H1 (cell line): ENCODE results near the gene TBRG4. TPM values are rescaled to one million over a fixed set of nuclear protein-coding genes. Genes with fewer than 3 reads are reported as not detected.
A peak's percentile ranks its signal among the peaks of the same experiment; 100 is the strongest.

Experiments used
- CTCF ChIA-PET: fragments of 300-600 bp; sonication (Branson Sonifier 250); formaldehyde crosslinking; loops from one replicate; lab custom pipeline; 2021; ENCODE audit not compliant: partially characterized antibody; lab: Charles Lee
- POLR2A ChIA-PET: fragments of 300-600 bp; sonication (Branson Sonifier 250); formaldehyde crosslinking; loops from one replicate; lab custom pipeline; 2021; ENCODE audit warnings: inconsistent platforms; ENCODE audit not compliant: partially characterized antibody; lab: Charles Lee
- DNase-seq, 2 experiments: peaks; one replicate each; pipeline versions ENCODE4 v3.0.0 to v3.0.0-alpha.2; 2010 to 2022; ENCODE audit warnings: low spot score in 2 of 2, low read depth in 1 of 2, mixed read lengths in 1 of 2
- FAIRE-seq: peaks from 2 replicates; lab custom pipeline; 2011; peaks lifted over from hg19 to GRCh38; lab: Jason Lieb, UNC
- H2AFZ ChIP-seq: 2 replicates; pipeline ENCODE4 v1.8.1; 2012; ENCODE audit warnings: low read length, inconsistent platforms
- H2AK5ac ChIP-seq: 2 replicates; pipeline ENCODE4 v1.6.1; 2013; ENCODE audit warnings: low read depth, low read length
- H2BK120ac ChIP-seq: replicated peaks from 2 replicates; pipeline ENCODE3; 2013; ENCODE audit warnings: low read depth, low read length, inconsistent platforms
- H2BK12ac ChIP-seq: 2 replicates; pipeline ENCODE4 v1.6.1; 2013; ENCODE audit warnings: low read depth, low read length
- H2BK15ac ChIP-seq: 2 replicates; pipeline ENCODE4 v1.6.1; 2013; ENCODE audit warnings: low read length
- H2BK20ac ChIP-seq: 2 replicates; pipeline ENCODE4 v1.6.1; 2013; ENCODE audit warnings: low read length
- H2BK5ac ChIP-seq: 2 replicates; pipeline ENCODE4 v1.6.1; 2013; ENCODE audit warnings: low read depth, low read length
- H3K14ac ChIP-seq: 2 replicates; pipeline ENCODE4 v1.6.1; 2013; ENCODE audit warnings: inconsistent platforms; ENCODE audit not compliant: insufficient read length
- H3K18ac ChIP-seq: 2 replicates; pipeline ENCODE4 v1.6.1; 2013; ENCODE audit warnings: low read length; ENCODE audit errors: extremely low read depth
- H3K23ac ChIP-seq: 2 replicates; pipeline ENCODE4 v1.6.1; 2013; ENCODE audit warnings: inconsistent platforms; ENCODE audit not compliant: insufficient read length
- H3K23me2 ChIP-seq: 2 replicates; pipeline ENCODE4 v1.6.1; 2013; ENCODE audit warnings: low read depth, low read length
- H3K27ac ChIP-seq: 2 replicates; pipeline ENCODE4 v1.6.1; 2011; ENCODE audit warnings: low read depth, low read length, inconsistent platforms
- H3K27me3 ChIP-seq, 4 experiments: replicated peaks in 1 of 4; 1 replicate in 1 of 4; 2 replicates in 3 of 4; pipeline versions ENCODE4 v1.6.1 to v1.8.1; 2011 to 2013; ENCODE audit warnings: low read length in 3 of 4, mild to moderate bottlenecking in 3 of 4, inconsistent platforms in 2 of 4, mixed read lengths in 2 of 4, moderate library complexity in 1 of 4; ENCODE audit not compliant: control insufficient read depth in 3 of 4, insufficient read depth in 3 of 4; ENCODE audit errors: extremely low read depth in 1 of 4
- H3K36me3 ChIP-seq, 4 experiments: 2 replicates each; pipeline versions ENCODE4 v1.6.1 to v1.8.1; 2011 to 2013; ENCODE audit warnings: mild to moderate bottlenecking in 4 of 4, low read length in 3 of 4, moderate library complexity in 2 of 4, control low read depth in 1 of 4, inconsistent platforms in 1 of 4; ENCODE audit not compliant: insufficient read depth in 4 of 4, control insufficient read depth in 2 of 4
- H3K4ac ChIP-seq: replicated peaks from 2 replicates; pipeline ENCODE3; 2013; ENCODE audit warnings: low read length, low read depth, mixed read lengths, inconsistent platforms; ENCODE audit not compliant: insufficient read length
- H3K4me1 ChIP-seq, 4 experiments: replicated peaks in 1 of 4; 1 replicate in 1 of 4; 2 replicates in 3 of 4; pipeline versions ENCODE4 v1.6.1 to v1.8.1; 2011 to 2013; ENCODE audit warnings: low read length in 3 of 4, inconsistent platforms in 2 of 4, mixed read lengths in 1 of 4; ENCODE audit not compliant: insufficient read depth in 4 of 4, control insufficient read depth in 3 of 4
- H3K4me2 ChIP-seq, 2 experiments: 2 replicates each; pipeline versions ENCODE4 v1.6.1 to v1.8.1; 2011 to 2013; ENCODE audit warnings: low read depth in 2 of 2, low read length in 2 of 2, control low read depth in 1 of 2, inconsistent platforms in 1 of 2, mild to moderate bottlenecking in 1 of 2; ENCODE audit not compliant: insufficient read depth in 1 of 2
- H3K4me3 ChIP-seq, 4 experiments: fragments of 200-600, 300-600 bp in 1 of 4; sonication (generic), shearing (Covaris generic), sonication (Bioruptor Twin) in 1 of 4; 2 replicates each; pipeline versions ENCODE4 v1.5.1 to v1.8.1; 2011 to 2016; ENCODE audit warnings: low read length in 4 of 4, low read depth in 3 of 4, control low read depth in 2 of 4, inconsistent platforms in 2 of 4, mild to moderate bottlenecking in 2 of 4, mixed read lengths in 1 of 4, moderate library complexity in 1 of 4; ENCODE audit not compliant: insufficient read depth in 2 of 4; ENCODE audit errors: extremely low read depth in 1 of 4
- H3K56ac ChIP-seq: replicated peaks from 2 replicates; pipeline ENCODE3; 2013; ENCODE audit warnings: low read depth, mild to moderate bottlenecking, mixed read lengths, low read length, inconsistent platforms; ENCODE audit not compliant: insufficient read length
- H3K79me1 ChIP-seq: 2 replicates; pipeline ENCODE4 v1.6.1; 2013; ENCODE audit warnings: low read depth, low read length, control low read depth
- H3K79me2 ChIP-seq, 2 experiments: 2 replicates each; pipeline versions ENCODE4 v1.6.1 to v1.8.1; 2012 to 2013; ENCODE audit warnings: low read length in 2 of 2, mild to moderate bottlenecking in 2 of 2, inconsistent platforms in 1 of 2; ENCODE audit not compliant: insufficient read depth in 2 of 2, control insufficient read depth in 1 of 2
- H3K9ac ChIP-seq, 4 experiments: replicated peaks in 1 of 4; 1 replicate in 1 of 4; 2 replicates in 3 of 4; pipeline versions ENCODE4 v1.6.1 to v1.8.1; 2011 to 2013; ENCODE audit warnings: low read depth in 3 of 4, low read length in 3 of 4, control low read depth in 2 of 4, mild to moderate bottlenecking in 2 of 4, moderate library complexity in 2 of 4, inconsistent platforms in 1 of 4; ENCODE audit errors: extremely low read depth in 1 of 4
- H3K9me3 ChIP-seq, 2 experiments: 2 replicates each; pipeline versions ENCODE4 v1.6.1 to v1.8.1; 2012 to 2013; ENCODE audit warnings: mild to moderate bottlenecking in 2 of 2, moderate library complexity in 2 of 2, control low read depth in 1 of 2, inconsistent platforms in 1 of 2, low read depth in 1 of 2, low read length in 1 of 2, mixed read lengths in 1 of 2; ENCODE audit not compliant: insufficient read depth in 2 of 2
- H4K20me1 ChIP-seq, 2 experiments: replicated peaks in 1 of 2; 2 replicates each; pipeline versions ENCODE3 to v1.8.1; 2011 to 2013; ENCODE audit warnings: inconsistent platforms in 2 of 2, low read length in 2 of 2, mild to moderate bottlenecking in 1 of 2; ENCODE audit not compliant: insufficient read depth in 2 of 2, control insufficient read depth in 1 of 2
- H4K5ac ChIP-seq: 2 replicates; pipeline ENCODE4 v1.6.1; 2013; ENCODE audit warnings: low read length, low read depth, mixed read lengths, inconsistent platforms; ENCODE audit not compliant: insufficient read length
- H4K8ac ChIP-seq: 2 replicates; pipeline ENCODE4 v1.8.0; 2013; ENCODE audit warnings: mild to moderate bottlenecking, moderate library complexity, low read length, inconsistent platforms; ENCODE audit not compliant: insufficient read depth; ENCODE audit errors: extremely low read depth
- H4K91ac ChIP-seq: replicated peaks from 2 replicates; pipeline ENCODE3; 2013; ENCODE audit warnings: low read length, mixed read lengths, inconsistent platforms; ENCODE audit not compliant: insufficient read length
- WGBS, 2 experiments: shearing (Covaris generic) in 1 of 2; methylation state at CpG; one replicate each; pipeline versions ENCODE4 v1.1.6 to v1.1.7; 2013 to 2015; ENCODE audit warnings: low lambda C conversion rate in 2 of 2, mixed read lengths in 2 of 2, inconsistent platforms in 1 of 2, low coverage in 1 of 2, missing lambda C conversion rate in 1 of 2; ENCODE audit not compliant: insufficient replicate concordance in 2 of 2, insufficient coverage in 1 of 2, insufficient read length in 1 of 2; ENCODE audit errors: extremely low coverage in 1 of 2, missing lambda C conversion rate in 1 of 2; 5-methylcytosine and 5-hydroxymethylcytosine counted together
- polyA plus RNA-seq, 7 experiments: library from polyadenylated mRNA; depleted of rRNA in 3 of 7; stranded (reverse) in 5 of 7; unstranded in 2 of 7; fragments of >200 nt in 5 of 7; fragments of 200-250 nt in 2 of 7; gene quantifications; 1 replicate in 5 of 7; 2 replicates in 1 of 7; 4 replicates in 1 of 7; pipeline versions ENCODE4 v1.2.1 to v1.2.3, GENCODE V29; 2011 to 2013; ENCODE audit warnings: missing spikeins in 2 of 7, mixed read lengths in 2 of 7
- total RNA-seq: library from RNA; stranded (reverse); fragmentation: NEBNext Ultra II Directional; extraction: Animal tissue kit (Norgen Biotek cat#: 25700); gene quantifications from 2 replicates; pipeline ENCODE4 v1.2.1, GENCODE V29; 2021

TBRG4 gene
- total and polyA plus RNA-seq, 2 of the 8 experiments (the other 6 are each of a cell fraction or from before 2014, with no cell fraction given) = 110 to 137 TPM

DNA sequence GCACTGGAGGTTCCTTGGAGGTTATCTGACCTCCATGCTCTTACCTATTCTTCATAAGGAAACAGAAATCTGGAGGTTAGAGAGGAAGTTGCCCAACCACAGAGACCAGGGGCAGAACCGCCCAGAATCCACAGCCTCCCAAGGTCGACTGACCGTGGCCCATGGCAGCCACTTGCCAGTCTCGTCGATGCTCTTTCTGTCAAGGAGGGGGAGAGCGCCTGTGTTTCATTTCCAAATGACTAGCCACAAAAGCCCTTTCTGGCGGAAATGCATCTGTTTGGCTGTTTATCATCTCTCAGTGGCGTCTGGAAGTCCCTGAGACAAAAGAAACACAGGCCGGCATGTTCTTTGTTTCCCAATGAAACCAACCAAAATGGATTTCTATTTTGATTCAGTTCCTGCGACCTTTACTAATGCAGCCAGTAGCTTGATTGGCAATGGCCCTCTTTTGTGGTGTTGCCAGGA is 49.0 kb upstream of the TBRG4 start:
- no peak for DNase-seq
- H3K23ac ChIP-seq = no peak overlapping the region
- no peak overlapping the region for H3K9ac ChIP-seq
- H3K79me2 ChIP-seq = no peaks in the 10 kb centered on the region
- H3K14ac ChIP-seq = no peak overlapping the region
- no peak overlapping the region for H2BK15ac ChIP-seq
- H3K18ac ChIP-seq = no peak overlapping the region
- no peak overlapping the region for H4K5ac ChIP-seq
- H3K23me2 ChIP-seq = peaks cover 6% of the 10 kb centered on the region
- H3K9me3 ChIP-seq = no peaks in the 10 kb centered on the region; a peak in 1 of 4 replicates
- no peak overlapping the region for H2BK20ac ChIP-seq
- no peak overlapping the region for H3K4ac ChIP-seq
- no peak overlapping the region for H2BK120ac ChIP-seq
- 0 out of 2 replicates have a peak overlapping the region, but pooled peaks have one; percentile 76 for H2AFZ ChIP-seq
- H4K91ac ChIP-seq = no peak overlapping the region
- H3K79me1 ChIP-seq = no peaks in the 10 kb centered on the region
- H3K4me3 ChIP-seq = no peak overlapping the region
- WGBS, 2 experiments = 77% methylated on average over 10 of the region's 10 CpGs; no CpG with 5 or more reads in 1 of the 2 experiments
- H3K36me3 ChIP-seq = no peaks in the 10 kb centered on the region
- H3K4me2 ChIP-seq = no peak overlapping the region
- peaks cover 0 to 24% (median 16%) of the 10 kb centered on the region in 4 experiments; a peak in 5 of 7 replicates for H3K27me3 ChIP-seq
- CTCF ChIA-PET = interaction anchor here (1.1 kb wide), 2 partner anchors 20 to 101 kb away, joined by 4 read pairs; no protein-coding TSS in a partner anchor
- no peak overlapping the region for H3K27ac ChIP-seq
- FAIRE-seq = no peak
- peaks cover 0 to 5% (median 0%) of the 10 kb centered on the region in 4 experiments; a peak in 2 of 7 replicates for H3K4me1 ChIP-seq
- POLR2A ChIA-PET = no interaction called here
- H3K56ac ChIP-seq = no peak overlapping the region
- H4K20me1 ChIP-seq = peaks cover 0 to 4% of the 10 kb centered on the region in 2 experiments
- H2BK5ac ChIP-seq = no peak overlapping the region
- H4K8ac ChIP-seq = no peak overlapping the region
- no peak overlapping the region for H2AK5ac ChIP-seq
- H2BK12ac ChIP-seq = no peak overlapping the region
